ENCODE data around the gene G2E3. TPM values are rescaled to one million over a fixed set of nuclear protein-coding genes. Genes with fewer than 3 reads are reported as not detected.

G2E3 gene
- total and polyA plus RNA-seq, 2 of the 13 experiments (the other 11 are each of a cell fraction or from before 2014, with no cell fraction given): 22.8 to 63.0 TPM

DNA sequence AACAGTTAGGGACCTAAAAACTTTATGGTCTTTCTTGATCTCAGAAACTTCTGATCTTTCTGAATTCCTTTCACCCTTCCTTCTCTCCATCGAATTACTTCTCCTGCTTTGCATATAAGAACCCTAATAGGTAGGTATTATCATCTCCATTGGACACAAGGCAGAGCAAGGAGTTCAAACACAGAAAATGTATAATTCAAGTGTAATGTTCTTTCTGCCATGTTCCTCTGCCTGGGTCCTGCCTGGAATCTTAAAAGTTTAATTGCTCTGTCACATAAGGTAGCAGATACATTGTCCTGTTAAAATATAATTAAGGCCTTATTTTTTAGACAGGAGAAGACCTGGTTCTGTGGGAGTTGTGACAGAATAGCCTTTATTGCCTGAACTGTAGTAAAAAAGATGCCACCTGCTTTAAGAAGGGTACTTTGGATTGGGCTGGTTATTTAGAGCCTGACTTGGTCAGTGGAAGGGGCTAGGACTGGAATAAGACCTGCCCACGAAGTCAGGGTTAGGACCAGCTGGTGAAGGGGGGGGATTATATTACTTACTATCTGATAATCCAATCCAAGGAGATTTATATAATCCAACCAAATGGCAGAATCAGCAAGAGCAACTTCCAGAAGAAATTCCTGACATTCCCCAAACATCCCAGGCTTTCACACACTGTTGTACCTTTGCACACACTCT, 10.4 kb downstream of the G2E3 start (continued):
- TF ChIP-seq, protein P1, sequence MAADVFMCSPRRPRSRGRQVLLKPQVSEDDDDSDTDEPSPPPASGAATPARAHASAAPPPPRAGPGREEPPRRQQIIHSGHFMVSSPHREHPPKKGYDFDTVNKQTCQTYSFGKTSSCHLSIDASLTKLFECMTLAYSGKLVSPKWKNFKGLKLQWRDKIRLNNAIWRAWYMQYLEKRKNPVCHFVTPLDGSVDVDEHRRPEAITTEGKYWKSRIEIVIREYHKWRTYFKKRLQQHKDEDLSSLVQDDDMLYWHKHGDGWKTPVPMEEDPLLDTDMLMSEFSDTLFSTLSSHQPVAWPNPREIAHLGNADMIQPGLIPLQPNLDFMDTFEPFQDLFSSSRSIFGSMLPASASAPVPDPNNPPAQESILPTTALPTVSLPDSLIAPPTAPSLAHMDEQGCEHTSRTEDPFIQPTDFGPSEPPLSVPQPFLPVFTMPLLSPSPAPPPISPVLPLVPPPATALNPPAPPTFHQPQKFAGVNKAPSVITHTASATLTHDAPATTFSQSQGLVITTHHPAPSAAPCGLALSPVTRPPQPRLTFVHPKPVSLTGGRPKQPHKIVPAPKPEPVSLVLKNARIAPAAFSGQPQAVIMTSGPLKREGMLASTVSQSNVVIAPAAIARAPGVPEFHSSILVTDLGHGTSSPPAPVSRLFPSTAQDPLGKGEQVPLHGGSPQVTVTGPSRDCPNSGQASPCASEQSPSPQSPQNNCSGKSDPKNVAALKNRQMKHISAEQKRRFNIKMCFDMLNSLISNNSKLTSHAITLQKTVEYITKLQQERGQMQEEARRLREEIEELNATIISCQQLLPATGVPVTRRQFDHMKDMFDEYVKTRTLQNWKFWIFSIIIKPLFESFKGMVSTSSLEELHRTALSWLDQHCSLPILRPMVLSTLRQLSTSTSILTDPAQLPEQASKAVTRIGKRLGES (CRISPR knock-in tag; IDR thresholded peaks at IDR 0.05; ENCODE audit: borderline replicate concordance): no peak; the same call in 1 of the 2 replicates
- TF ChIP-seq ZNF430 (CRISPR knock-in tag; IDR thresholded peaks at IDR 0.05) (no peak), TBP (CRISPR knock-in tag; IDR thresholded peaks at IDR 0.05) (no peak), AHDC1 (CRISPR knock-in tag; IDR thresholded peaks at IDR 0.05; ENCODE audit: borderline replicate concordance) (no peak), ZNF296 (CRISPR knock-in tag; conservative IDR thresholded peaks at IDR 0.05) (no peak), EZH2 (conservative IDR thresholded peaks at IDR 0.05; ENCODE audit: low read depth, low read length) (no peak), PTBP1 (IDR thresholded peaks at IDR 0.05; ENCODE audit: low read depth, low read length, poor library complexity, severe bottlenecking) (no peak), KMT2A (CRISPR knock-in tag; IDR thresholded peaks at IDR 0.05) (no peak), NFKB2 (CRISPR knock-in tag; IDR thresholded peaks at IDR 0.05; ENCODE audit: borderline replicate concordance) (no peak), ZNF776 (CRISPR knock-in tag; IDR thresholded peaks at IDR 0.05) (no peak), EP300 (IDR thresholded peaks at IDR 0.05; ENCODE audit: low read depth in 2 of 2, low read length in 2 of 2) (no peak), EP300 (CRISPR knock-in tag; IDR thresholded peaks at IDR 0.05; ENCODE audit: borderline replicate concordance) (no peak), RBM22 (optimal IDR thresholded peaks at IDR 0.05; ENCODE audit: low read length) (no peak), SMAD9 (CRISPR knock-in tag; IDR thresholded peaks at IDR 0.05) (0 out of 2 replicates have a peak, but pooled peaks have one; percentile 31), DR1 (CRISPR knock-in tag; IDR thresholded peaks at IDR 0.05) (no peak), CBFB (CRISPR knock-in tag; IDR thresholded peaks at IDR 0.05) (no peak), LCORL (IDR thresholded peaks at IDR 0.05) (no peak), LCORL (CRISPR knock-in tag; IDR thresholded peaks at IDR 0.05) (peak; percentile 63; the same call in 1 of the 2 replicates)
- TF ChIP-seq, protein P2, sequence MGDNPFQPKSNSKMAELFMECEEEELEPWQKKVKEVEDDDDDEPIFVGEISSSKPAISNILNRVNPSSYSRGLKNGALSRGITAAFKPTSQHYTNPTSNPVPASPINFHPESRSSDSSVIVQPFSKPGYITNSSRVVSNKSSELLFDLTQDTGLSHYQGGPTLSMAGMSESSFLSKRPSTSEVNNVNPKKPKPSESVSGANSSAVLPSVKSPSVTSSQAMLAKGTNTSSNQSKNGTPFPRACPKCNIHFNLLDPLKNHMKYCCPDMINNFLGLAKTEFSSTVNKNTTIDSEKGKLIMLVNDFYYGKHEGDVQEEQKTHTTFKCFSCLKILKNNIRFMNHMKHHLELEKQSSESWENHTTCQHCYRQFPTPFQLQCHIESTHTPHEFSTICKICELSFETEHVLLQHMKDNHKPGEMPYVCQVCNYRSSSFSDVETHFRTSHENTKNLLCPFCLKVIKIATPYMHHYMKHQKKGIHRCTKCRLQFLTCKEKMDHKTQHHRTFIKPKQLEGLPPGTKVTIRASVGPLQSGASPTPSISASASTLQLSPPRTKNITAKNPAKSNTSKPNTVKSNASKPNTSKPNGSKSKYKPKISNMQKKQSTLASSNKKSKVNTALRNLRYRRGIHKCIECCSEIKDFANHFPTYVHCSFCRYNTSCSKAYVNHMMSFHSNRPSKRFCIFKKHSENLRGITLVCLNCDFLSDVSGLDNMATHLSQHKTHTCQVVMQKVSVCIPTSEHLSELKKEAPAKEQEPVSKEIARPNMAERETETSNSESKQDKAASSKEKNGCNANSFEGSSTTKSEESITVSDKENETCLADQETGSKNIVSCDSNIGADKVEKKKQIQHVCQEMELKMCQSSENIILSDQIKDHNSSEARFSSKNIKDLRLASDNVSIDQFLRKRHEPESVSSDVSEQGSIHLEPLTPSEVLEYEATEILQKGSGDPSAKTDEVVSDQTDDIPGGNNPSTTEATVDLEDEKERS (CRISPR knock-in tag; IDR thresholded peaks at IDR 0.05): no peak
